CD4-positive, CD25-positive, alpha-beta regulatory T cell (primary cell): ENCODE results near the gene ARRDC1. TPM values are rescaled to one million over a fixed set of nuclear protein-coding genes. Genes with fewer than 3 reads are reported as not detected.
A peak's percentile ranks its signal among the peaks of the same experiment; 100 is the strongest.
"Not testable (repeated sequence)": the region's sequence is repeated elsewhere in the genome, so short reads cannot be mapped to it uniquely, and the experiment has no call there.

Experiments used
- ATAC-seq, 2 donors: fragments of 150-1000 bp; cut with Tn5 transposase; one replicate each; pipeline ENCODE4 v1.10.0; 2021; ENCODE audit warnings: low read depth in 2 of 2, moderate number of reproducible peaks in 2 of 2, moderate library complexity in 1 of 2
- DNase-seq, 3 donors: peaks; one replicate each; pipeline versions ENCODE4 v3.0.0 to v3.0.0-alpha.2; 2012 to 2022; ENCODE audit warnings: mixed read lengths in 1 of 3
- H3K27ac ChIP-seq: one replicate; pipeline ENCODE4 v1.7.0; 2013; ENCODE audit warnings: mild to moderate bottlenecking, low read length; ENCODE audit not compliant: insufficient read depth, poor library complexity, severe bottlenecking
- H3K27me3 ChIP-seq: one replicate; pipeline ENCODE4 v1.7.0; 2013; ENCODE audit warnings: low read length; ENCODE audit not compliant: control insufficient read depth, insufficient read depth
- H3K36me3 ChIP-seq: one replicate; pipeline ENCODE4 v1.7.0; 2013; ENCODE audit warnings: mild to moderate bottlenecking, low read length, moderate library complexity; ENCODE audit not compliant: control insufficient read depth, insufficient read depth
- H3K4me1 ChIP-seq: 2 replicates; pipeline ENCODE4 v1.7.0; 2013; ENCODE audit warnings: mild to moderate bottlenecking, low read length; ENCODE audit not compliant: insufficient read depth, control insufficient read depth, poor library complexity, severe bottlenecking
- H3K4me3 ChIP-seq: one replicate; pipeline ENCODE4 v1.7.0; 2013; ENCODE audit warnings: low read depth, mild to moderate bottlenecking, low read length, moderate library complexity
- H3K9me3 ChIP-seq, 2 experiments: 1 replicate in 1 of 2; 2 replicates in 1 of 2; pipeline ENCODE4 v1.7.0; 2013; ENCODE audit warnings: low read length in 2 of 2, mild to moderate bottlenecking in 1 of 2, moderate library complexity in 1 of 2; ENCODE audit not compliant: control insufficient read depth in 2 of 2
- H3K27ac Mint-ChIP-seq, 3 donors: one replicate each; pipeline ENCODE4 v1.8.0; 2020 to 2022; ENCODE audit warnings: mild to moderate bottlenecking in 3 of 3, mixed read lengths in 3 of 3, moderate library complexity in 2 of 3
- H3K27me3 Mint-ChIP-seq: one replicate; pipeline ENCODE4 v1.8.0; 2022; ENCODE audit warnings: mild to moderate bottlenecking, mixed read lengths
- H3K36me3 Mint-ChIP-seq: one replicate; pipeline ENCODE4 v1.8.0; 2020; ENCODE audit warnings: mixed read lengths
- H3K4me1 Mint-ChIP-seq, 4 donors: one replicate each; pipeline ENCODE4 v1.8.0; 2020 to 2022; ENCODE audit warnings: mixed read lengths in 4 of 4, mild to moderate bottlenecking in 1 of 4
- H3K4me3 Mint-ChIP-seq, 4 donors: one replicate each; pipeline ENCODE4 v1.8.0; 2020 to 2022; ENCODE audit warnings: mild to moderate bottlenecking in 4 of 4, mixed read lengths in 4 of 4, moderate library complexity in 3 of 4
- H3K9me3 Mint-ChIP-seq, 7 donors: one replicate each; pipeline ENCODE4 v1.8.0; 2020 to 2022; ENCODE audit warnings: mixed read lengths in 7 of 7, mild to moderate bottlenecking in 3 of 7, moderate library complexity in 2 of 7
- polyA plus RNA-seq, 4 donors: library from polyadenylated mRNA; unstranded; fragments of 300-500 nt; fragmentation: Illumina TruSeq; gene quantifications; one replicate each; pipeline ENCODE4 v1.2.3, GENCODE V29; 2021
- total RNA-seq: library from RNA; stranded (reverse); gene quantifications from one replicate; pipeline ENCODE4 v1.2.3, GENCODE V29; 2022

The ARRDC1 gene, protein sequence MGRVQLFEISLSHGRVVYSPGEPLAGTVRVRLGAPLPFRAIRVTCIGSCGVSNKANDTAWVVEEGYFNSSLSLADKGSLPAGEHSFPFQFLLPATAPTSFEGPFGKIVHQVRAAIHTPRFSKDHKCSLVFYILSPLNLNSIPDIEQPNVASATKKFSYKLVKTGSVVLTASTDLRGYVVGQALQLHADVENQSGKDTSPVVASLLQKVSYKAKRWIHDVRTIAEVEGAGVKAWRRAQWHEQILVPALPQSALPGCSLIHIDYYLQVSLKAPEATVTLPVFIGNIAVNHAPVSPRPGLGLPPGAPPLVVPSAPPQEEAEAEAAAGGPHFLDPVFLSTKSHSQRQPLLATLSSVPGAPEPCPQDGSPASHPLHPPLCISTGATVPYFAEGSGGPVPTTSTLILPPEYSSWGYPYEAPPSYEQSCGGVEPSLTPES
- total RNA-seq (73.4 TPM), polyA plus RNA-seq (10 to 100 TPM; 45.5 to 54.0 (median 51.4) TPM)

DNA sequence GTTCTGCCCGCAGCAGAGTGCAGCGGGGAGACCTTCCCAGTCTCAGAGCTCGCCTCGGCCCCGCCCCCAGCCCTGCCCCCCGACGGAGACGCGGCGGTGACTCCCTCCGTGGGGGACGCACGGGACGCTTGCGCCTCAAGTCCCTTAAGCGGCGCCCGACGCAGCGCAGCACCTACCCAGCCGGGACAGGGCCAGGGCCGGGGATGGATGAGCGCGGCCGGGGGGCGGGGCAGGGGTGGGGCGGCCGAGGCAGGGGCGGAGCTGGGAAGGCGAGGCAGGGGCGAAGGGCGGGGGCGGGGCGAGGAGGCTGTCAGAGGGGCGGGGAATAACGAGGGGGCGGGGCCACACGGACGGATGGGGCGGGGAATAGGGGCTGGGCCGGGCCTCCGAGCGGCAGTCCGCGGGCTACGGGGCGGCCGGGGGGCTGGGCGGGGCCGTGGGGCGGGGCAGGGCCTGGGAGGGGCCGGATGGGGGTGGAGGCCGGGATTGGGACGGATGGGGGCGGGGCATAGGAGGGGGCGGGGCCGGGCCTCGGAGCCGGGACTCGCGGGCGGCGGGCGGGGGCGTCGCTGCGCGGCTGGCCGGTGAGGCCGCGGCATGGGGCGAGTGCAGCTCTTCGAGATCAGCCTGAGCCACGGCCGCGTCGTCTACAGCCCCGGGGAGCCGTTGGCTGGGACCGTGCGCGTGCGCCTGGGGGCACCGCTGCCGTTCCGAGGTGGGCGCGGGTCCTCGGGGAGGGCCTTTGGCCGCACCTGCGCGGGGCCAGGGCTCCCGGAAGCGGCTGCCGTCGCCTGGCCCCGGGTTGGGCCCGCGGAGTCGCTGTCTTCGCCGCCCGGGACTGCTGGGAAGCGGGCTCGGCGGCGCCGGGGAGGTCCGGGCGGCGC, at the start of gene ARRDC1:
Gene ARRDC1 (plus strand): TSS at position 566 of the 884 bp plus-strand sequence. CDS start 32 bp downstream, at position 598.
- H3K27ac Mint-ChIP-seq: peak within 1 kb of the TSS in 1 of 3 donors; percentile 90
- peak; percentile 90 for ATAC-seq
- Histone ChIP-seq H3K4me3 (peak within 1 kb of the TSS; percentile 44), H3K36me3 (peaks cover 2% of the 10 kb centered on the region), H3K4me1 (peaks cover 23% of the 10 kb centered on the region), H3K27me3 (no peaks in the 10 kb centered on the region), H3K9me3 (no peaks in the 10 kb centered on the region), H3K27ac (peak within 1 kb of the TSS; percentile 69)
- peak within 1 kb of the TSS; percentile 81 to 90 (median 88) for H3K4me3 Mint-ChIP-seq
- H3K4me1 Mint-ChIP-seq: peaks cover 4 to 23% (median 8%) of the 10 kb centered on the region in 4 donors
- H3K36me3 Mint-ChIP-seq: no peaks in the 10 kb centered on the region
- H3K9me3 Mint-ChIP-seq: no peaks in the 10 kb centered on the region
- no peaks in the 10 kb centered on the region for H3K27me3 Mint-ChIP-seq
- DNase-seq: peak; percentile 86 to 97 (median 89)

DNA sequence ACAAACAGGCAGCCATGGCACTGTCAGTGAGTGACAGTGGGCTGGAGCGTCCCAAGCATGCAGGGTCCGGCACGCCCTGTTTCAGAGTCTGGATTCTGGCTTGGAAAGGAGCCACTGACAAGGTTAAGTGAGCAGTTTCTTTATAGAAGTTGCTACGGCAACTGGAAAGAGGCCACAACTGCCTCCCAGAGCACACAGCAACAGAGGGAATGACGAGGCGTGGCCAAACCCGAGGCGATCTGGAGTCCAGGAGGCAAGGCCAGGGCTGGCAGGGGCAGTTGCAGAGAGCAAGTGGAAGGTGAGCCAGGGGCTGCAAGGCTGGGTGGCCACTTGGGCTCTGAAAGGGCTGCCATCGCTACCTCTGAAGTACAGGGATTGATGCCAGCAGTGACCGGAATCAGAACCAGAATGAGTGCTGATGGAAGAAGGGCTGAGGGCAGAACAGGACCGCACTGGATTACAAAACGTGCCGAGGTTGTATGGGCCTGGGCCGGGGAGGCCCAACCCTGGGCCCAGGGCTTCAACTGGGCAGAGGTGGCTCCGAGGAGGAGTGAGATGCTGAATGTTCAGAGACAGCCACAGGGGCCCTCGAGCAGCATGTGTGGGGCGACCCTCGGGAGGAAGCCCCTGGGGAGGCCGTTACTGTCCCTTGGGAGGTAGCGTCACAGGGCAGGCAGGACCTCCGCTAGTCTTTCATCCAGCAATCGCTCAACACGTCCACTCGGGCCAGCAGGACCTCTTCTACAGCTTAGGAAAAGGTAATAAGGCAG, 49.2 kb upstream of the ARRDC1 start:
- no peaks in the 10 kb centered on the region for H3K27me3 Mint-ChIP-seq
- peaks cover 0 to 11% (median 5%) of the 10 kb centered on the region in 4 donors for H3K4me1 Mint-ChIP-seq
- Histone ChIP-seq H3K4me3 (no peak overlapping the region), H3K4me1 (peaks cover 5% of the 10 kb centered on the region), H3K27me3 (no peaks in the 10 kb centered on the region), H3K9me3 (no peaks in the 10 kb centered on the region), H3K36me3 (peaks cover 32% of the 10 kb centered on the region), H3K27ac (no peak overlapping the region)
- no peak overlapping the region for H3K4me3 Mint-ChIP-seq
- ATAC-seq: no peak
- no peak overlapping the region for H3K27ac Mint-ChIP-seq
- peaks cover 17% of the 10 kb centered on the region for H3K36me3 Mint-ChIP-seq
- peaks cover 0 to 2% (median 0%) of the 10 kb centered on the region in 7 donors for H3K9me3 Mint-ChIP-seq
- no peak for DNase-seq

- Mint-ChIP-seq H3K4me1 (peaks cover 0 to 7% (median 3%) of the 10 kb centered on the region in 4 donors), H3K27me3 (no peaks in the 10 kb centered on the region), H3K36me3 (peaks cover 23% of the 10 kb centered on the region), H3K9me3 (no peaks in the 10 kb centered on the region), H3K27ac (peak overlapping the region in 1 of 3 donors; percentile 52), H3K4me3 (no peak overlapping the region)
- Histone ChIP-seq H3K9me3 (no peaks in the 10 kb centered on the region), H3K27ac (no peak overlapping the region), H3K4me3 (no peak overlapping the region), H3K36me3 (peaks cover 32% of the 10 kb centered on the region), H3K27me3 (no peaks in the 10 kb centered on the region), H3K4me1 (no peaks in the 10 kb centered on the region)
- no peak for DNase-seq
- no peak for ATAC-seq
Observed at GRCh38 chr9:137558127-137558526, 47.4 kb upstream of the ARRDC1 start.

GRCh38 chr9:137564134-137564533, 41.4 kb upstream of the ARRDC1 start:
- DNase-seq (no peak), ATAC-seq (no peak)
- no peaks in the 10 kb centered on the region for H3K9me3 Mint-ChIP-seq
- Histone ChIP-seq H3K9me3 (no peaks in the 10 kb centered on the region), H3K27me3 (no peaks in the 10 kb centered on the region), H3K27ac (no peak overlapping the region), H3K4me1 (no peaks in the 10 kb centered on the region), H3K4me3 (no peak overlapping the region), H3K36me3 (peaks cover 25% of the 10 kb centered on the region)
- H3K27me3 Mint-ChIP-seq: no peaks in the 10 kb centered on the region
- peak overlapping the region in 1 of 3 donors; percentile 76 for H3K27ac Mint-ChIP-seq
- H3K4me3 Mint-ChIP-seq: no peak overlapping the region
- H3K4me1 Mint-ChIP-seq: peaks cover 0 to 7% (median 3%) of the 10 kb centered on the region in 4 donors
- peaks cover 20% of the 10 kb centered on the region for H3K36me3 Mint-ChIP-seq

GRCh38 chr9:137564817-137565411, 40.6 kb upstream of the ARRDC1 start:
- ATAC-seq (peak in 1 of 2 donors; percentile 34), DNase-seq (no peak)
- H3K4me1 ChIP-seq: no peaks in the 10 kb centered on the region
- Mint-ChIP-seq H3K4me3 (no peak overlapping the region), H3K27ac (no peak overlapping the region), H3K4me1 (peaks cover 0 to 7% (median under 1%) of the 10 kb centered on the region in 4 donors), H3K27me3 (no peaks in the 10 kb centered on the region), H3K9me3 (no peaks in the 10 kb centered on the region), H3K36me3 (peaks cover 15% of the 10 kb centered on the region)
- no peaks in the 10 kb centered on the region for H3K27me3 ChIP-seq
- peaks cover 23% of the 10 kb centered on the region for H3K36me3 ChIP-seq
- H3K27ac ChIP-seq: no peak overlapping the region
- H3K9me3 ChIP-seq: no peaks in the 10 kb centered on the region
- H3K4me3 ChIP-seq: no peak overlapping the region

GRCh38 chr9:137568445-137568844, 37.0 kb upstream of the ARRDC1 start:
- not testable (repeated sequence) for H3K27me3 Mint-ChIP-seq, H3K27ac ChIP-seq, H3K9me3 Mint-ChIP-seq, H3K4me3 ChIP-seq, DNase-seq, H3K27me3 ChIP-seq, H3K9me3 ChIP-seq, H3K4me3 Mint-ChIP-seq, ATAC-seq, H3K4me1 ChIP-seq
- Mint-ChIP-seq H3K36me3 (peaks cover 20% of the 10 kb centered on the region), H3K27ac (peak overlapping the region in 1 of 3 donors; percentile 20), H3K4me1 (peaks cover 0 to 11% (median 4%) of the 10 kb centered on the region in 4 donors)
- peaks cover 31% of the 10 kb centered on the region for H3K36me3 ChIP-seq
